ENCODE measurements around the gene SNX18.
"Not testable (repeated sequence)": the region's sequence is repeated elsewhere in the genome, so short reads cannot be mapped to it uniquely, and the experiment has no call there.

Gene SNX18

GRCh38 chr5:54519509-54519876 lies 1.9 kb downstream of the SNX18 start:
- DNase-seq (ENCODE audit: low spot score), result no peak

- no peak for DNase-seq (ENCODE audit: low spot score)
These were observed 2.9 kb downstream of the SNX18 start for GRCh38 chr5:54520438-54520846.

GRCh38 chr5:54520940-54521339 lies 3.4 kb downstream of the SNX18 start:
- no peak for DNase-seq (ENCODE audit: low spot score)

- DNase-seq (ENCODE audit: low spot score), result no peak
These were observed 4.4 kb downstream of the SNX18 start for GRCh38 chr5:54521856-54522479.

- DNase-seq (ENCODE audit: low spot score), result no peak
These were observed 6.0 kb downstream of the SNX18 start for GRCh38 chr5:54523534-54523933.

- no peak for DNase-seq (ENCODE audit: low spot score)
These were observed 6.5 kb downstream of the SNX18 start for GRCh38 chr5:54524082-54524481.

GRCh38 chr5:54524704-54525103 lies 7.1 kb downstream of the SNX18 start:
- no peak for DNase-seq (ENCODE audit: low spot score)

- DNase-seq (ENCODE audit: low spot score), result no peak
These were observed 7.7 kb downstream of the SNX18 start for GRCh38 chr5:54525261-54525660.

- DNase-seq (ENCODE audit: low spot score), result no peak
These were observed 8.1 kb downstream of the SNX18 start for GRCh38 chr5:54525692-54526091.

GRCh38 chr5:54526604-54527288 lies 9.2 kb downstream of the SNX18 start:
- DNase-seq (ENCODE audit: low spot score), result no peak

- no peak for DNase-seq (ENCODE audit: low spot score)
These were observed 11.2 kb downstream of the SNX18 start for GRCh38 chr5:54528633-54529209.

GRCh38 chr5:54529565-54529964 lies 12.0 kb downstream of the SNX18 start:
- DNase-seq (ENCODE audit: low spot score), result no peak

- DNase-seq (ENCODE audit: low spot score), result no peak
These were observed 14.0 kb downstream of the SNX18 start for GRCh38 chr5:54531546-54531945.

- no peak for DNase-seq (ENCODE audit: low spot score)
These were observed 16.1 kb downstream of the SNX18 start for GRCh38 chr5:54533541-54534190.

- no peak for DNase-seq (ENCODE audit: low spot score)
These were observed 16.8 kb downstream of the SNX18 start for GRCh38 chr5:54534191-54535004.

- no peak for DNase-seq (ENCODE audit: low spot score)
These were observed 17.7 kb downstream of the SNX18 start for GRCh38 chr5:54535149-54535844.

GRCh38 chr5:54536375-54536774 lies 18.8 kb downstream of the SNX18 start:
- DNase-seq (ENCODE audit: low spot score), result not testable (repeated sequence)

GRCh38 chr5:54536861-54537260 lies 19.3 kb downstream of the SNX18 start:
- not testable (repeated sequence) for DNase-seq (ENCODE audit: low spot score)

GRCh38 chr5:54537725-54538124 lies 20.2 kb downstream of the SNX18 start:
- no peak for DNase-seq (ENCODE audit: low spot score)

GRCh38 chr5:54538156-54538555 lies 20.6 kb downstream of the SNX18 start:
- no peak for DNase-seq (ENCODE audit: low spot score)

GRCh38 chr5:54539001-54539400 lies 21.4 kb downstream of the SNX18 start:
- no peak for DNase-seq (ENCODE audit: low spot score)

- DNase-seq (ENCODE audit: low spot score), result no peak
These were observed 22.7 kb downstream of the SNX18 start for GRCh38 chr5:54540286-54540685.
